ENCODE results near the gene PIK3C3. TPM values are rescaled to one million over a fixed set of nuclear protein-coding genes. Genes with fewer than 3 reads are reported as not detected.

PIK3C3 gene
- total RNA-seq, 4 donors from 2014 or later: 26.2 to 63.2 (median 30.8) TPM

DNA sequence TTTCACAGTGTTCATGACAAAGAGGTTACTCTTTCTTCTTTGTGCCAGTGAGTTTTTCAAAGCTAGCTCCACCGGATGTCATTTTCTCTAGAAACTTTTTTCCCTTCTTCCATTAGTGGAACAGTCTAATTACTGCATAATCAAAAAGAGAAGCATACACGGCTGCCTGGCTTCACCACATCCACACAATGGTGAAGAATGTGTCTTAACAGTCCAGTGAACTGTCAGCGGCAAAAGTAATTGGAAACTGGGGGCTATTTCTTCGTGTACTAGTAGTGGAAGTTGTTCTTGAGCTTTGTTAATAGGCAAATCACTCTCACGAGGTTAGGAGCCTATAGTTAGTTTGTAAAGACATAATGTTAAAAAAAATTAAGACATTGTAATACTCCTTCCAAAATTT is 32.9 kb upstream of the PIK3C3 start:
- TF ChIP-seq EP300 (IDR thresholded peaks at IDR 0.05): no peak
- TF ChIP-seq, protein P1, sequence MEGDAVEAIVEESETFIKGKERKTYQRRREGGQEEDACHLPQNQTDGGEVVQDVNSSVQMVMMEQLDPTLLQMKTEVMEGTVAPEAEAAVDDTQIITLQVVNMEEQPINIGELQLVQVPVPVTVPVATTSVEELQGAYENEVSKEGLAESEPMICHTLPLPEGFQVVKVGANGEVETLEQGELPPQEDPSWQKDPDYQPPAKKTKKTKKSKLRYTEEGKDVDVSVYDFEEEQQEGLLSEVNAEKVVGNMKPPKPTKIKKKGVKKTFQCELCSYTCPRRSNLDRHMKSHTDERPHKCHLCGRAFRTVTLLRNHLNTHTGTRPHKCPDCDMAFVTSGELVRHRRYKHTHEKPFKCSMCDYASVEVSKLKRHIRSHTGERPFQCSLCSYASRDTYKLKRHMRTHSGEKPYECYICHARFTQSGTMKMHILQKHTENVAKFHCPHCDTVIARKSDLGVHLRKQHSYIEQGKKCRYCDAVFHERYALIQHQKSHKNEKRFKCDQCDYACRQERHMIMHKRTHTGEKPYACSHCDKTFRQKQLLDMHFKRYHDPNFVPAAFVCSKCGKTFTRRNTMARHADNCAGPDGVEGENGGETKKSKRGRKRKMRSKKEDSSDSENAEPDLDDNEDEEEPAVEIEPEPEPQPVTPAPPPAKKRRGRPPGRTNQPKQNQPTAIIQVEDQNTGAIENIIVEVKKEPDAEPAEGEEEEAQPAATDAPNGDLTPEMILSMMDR (IDR thresholded peaks at IDR 0.05): no peak
- TF ChIP-seq POLR2A (IDR thresholded peaks at IDR 0.05): no peak
- TF ChIP-seq POLR2AphosphoS5 (IDR thresholded peaks at IDR 0.05): no peak
- Histone ChIP-seq H3K36me3 (no peaks in the 10 kb centered on the region), H3K9me3 (no peaks in the 10 kb centered on the region), H3K27me3 (no peaks in the 10 kb centered on the region), H3K4me1 (no peaks in the 10 kb centered on the region), H3K4me3 (no peak overlapping the region), H3K27ac (no peak overlapping the region)
- DNase-seq (ENCODE audit: low spot score in 2 of 2): no peak
- WGBS: 75% methylated on average over 5 of the region's 5 CpGs

DNA sequence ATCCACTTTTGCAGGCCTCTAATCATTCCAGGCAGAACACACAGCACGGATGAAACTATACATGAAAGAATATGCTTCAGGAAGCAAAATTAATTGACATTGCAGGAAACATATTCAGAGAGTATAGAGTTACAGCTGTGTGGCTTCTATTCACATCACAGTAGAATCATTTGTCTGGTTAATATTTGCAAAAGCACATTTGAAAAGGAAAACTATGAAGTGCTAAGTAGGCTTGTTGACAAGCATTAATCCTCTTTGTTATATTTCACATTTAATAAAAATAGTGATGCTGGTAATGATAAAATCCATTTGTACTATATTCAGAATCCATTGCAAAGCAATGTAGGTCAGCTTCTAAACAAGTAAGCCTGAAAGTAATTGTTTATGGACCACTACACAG is 32.2 kb upstream of the PIK3C3 start:
- DNase-seq (ENCODE audit: low spot score in 2 of 2): no peak
- Histone ChIP-seq H3K27ac (no peak overlapping the region), H3K4me3 (no peak overlapping the region), H3K9me3 (no peaks in the 10 kb centered on the region), H3K36me3 (no peaks in the 10 kb centered on the region), H3K27me3 (no peaks in the 10 kb centered on the region), H3K4me1 (no peaks in the 10 kb centered on the region)
- 66% methylated on average over 1 of the region's 1 CpG for WGBS
- no peak for TF ChIP-seq EP300 (IDR thresholded peaks at IDR 0.05)
- TF ChIP-seq POLR2A (IDR thresholded peaks at IDR 0.05): no peak
- TF ChIP-seq, protein P1 (IDR thresholded peaks at IDR 0.05): no peak
- TF ChIP-seq POLR2AphosphoS5 (IDR thresholded peaks at IDR 0.05): no peak

DNA sequence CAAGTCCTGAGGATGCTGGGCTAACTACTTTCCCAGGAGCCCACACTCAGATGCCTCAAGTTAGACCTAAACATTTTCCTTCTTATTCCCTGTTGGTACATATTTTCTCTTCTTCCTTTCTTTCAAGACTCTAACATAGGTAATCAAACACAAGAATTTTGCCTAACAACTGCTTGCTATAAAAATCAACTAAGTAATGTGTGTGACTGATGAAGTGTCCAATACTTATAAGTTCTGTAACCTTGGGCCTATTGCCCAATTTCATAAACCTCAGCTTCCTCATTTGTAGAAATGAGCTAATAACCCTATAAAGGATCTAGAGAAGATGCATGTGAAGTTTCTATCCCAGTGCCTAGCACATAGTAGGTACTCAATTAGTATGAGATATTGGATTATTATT is 31.6 kb upstream of the PIK3C3 start:
- TF ChIP-seq POLR2AphosphoS5 (IDR thresholded peaks at IDR 0.05): no peak
- no peak for TF ChIP-seq EP300 (IDR thresholded peaks at IDR 0.05)
- TF ChIP-seq POLR2A (IDR thresholded peaks at IDR 0.05): no peak
- TF ChIP-seq, protein P1 (IDR thresholded peaks at IDR 0.05): no peak
- H3K4me1 ChIP-seq: no peaks in the 10 kb centered on the region

DNA sequence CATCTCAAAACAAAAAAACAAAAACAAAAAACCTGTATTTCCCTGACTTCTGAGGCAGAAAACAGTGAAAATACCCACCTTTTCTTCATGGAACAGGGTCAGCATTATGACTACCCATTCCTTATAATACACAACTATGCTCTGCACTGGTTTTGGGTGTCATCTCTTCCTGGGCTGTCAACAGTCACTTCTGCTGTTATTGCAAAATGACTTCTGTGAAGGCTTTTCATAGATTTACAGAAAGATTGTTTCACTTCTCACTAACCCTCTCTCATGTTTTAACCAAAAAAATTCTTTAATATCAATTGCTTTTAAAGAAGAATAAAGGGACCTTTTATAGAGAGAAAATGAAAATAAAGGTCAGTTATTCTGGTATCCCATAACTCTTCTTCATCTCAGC is 26.5 kb upstream of the PIK3C3 start:
- H3K27me3 ChIP-seq: no peaks in the 10 kb centered on the region
- no peaks in the 10 kb centered on the region for H3K4me1 ChIP-seq
- H3K4me3 ChIP-seq: no peak overlapping the region
- no peak overlapping the region for H3K27ac ChIP-seq
- H3K36me3 ChIP-seq: no peaks in the 10 kb centered on the region
- TF ChIP-seq EP300 (IDR thresholded peaks at IDR 0.05): no peak
- no peak for TF ChIP-seq POLR2A (IDR thresholded peaks at IDR 0.05)
- TF ChIP-seq, protein P1 (IDR thresholded peaks at IDR 0.05): no peak
- no peak for TF ChIP-seq POLR2AphosphoS5 (IDR thresholded peaks at IDR 0.05)
- H3K9me3 ChIP-seq: no peaks in the 10 kb centered on the region
- no peak for DNase-seq (ENCODE audit: low spot score in 2 of 2)

More for the DNA sequence above, 31.6 kb upstream of the PIK3C3 start:
- Histone ChIP-seq H3K4me3 (no peak overlapping the region), H3K36me3 (no peaks in the 10 kb centered on the region), H3K27me3 (no peaks in the 10 kb centered on the region), H3K27ac (no peak overlapping the region), H3K9me3 (no peaks in the 10 kb centered on the region)
- DNase-seq (ENCODE audit: low spot score in 2 of 2): no peak

DNA sequence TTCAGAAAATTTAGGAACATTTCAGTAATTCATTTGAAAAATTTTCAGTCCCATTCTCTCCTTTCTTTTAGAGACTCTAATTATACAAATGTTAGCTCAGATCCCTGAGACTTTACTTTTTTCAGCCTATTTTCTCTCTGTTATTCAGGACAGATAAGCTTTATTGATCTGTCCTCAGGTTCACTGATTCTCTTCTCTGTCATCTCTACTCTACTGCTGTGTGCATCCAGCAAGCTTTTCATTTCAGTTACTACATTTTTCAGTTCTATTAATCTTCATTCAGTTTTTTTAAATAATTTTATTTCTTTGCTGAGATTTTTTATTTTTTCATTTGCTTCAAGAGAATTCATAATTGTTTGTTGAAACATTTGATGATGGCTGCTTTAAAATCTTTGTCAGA is 22.1 kb upstream of the PIK3C3 start:
- Histone ChIP-seq H3K27me3 (no peaks in the 10 kb centered on the region), H3K4me1 (no peaks in the 10 kb centered on the region), H3K4me3 (no peak overlapping the region), H3K9me3 (no peaks in the 10 kb centered on the region), H3K27ac (no peak overlapping the region), H3K36me3 (no peaks in the 10 kb centered on the region)
- no peak for DNase-seq (ENCODE audit: low spot score in 2 of 2)
- TF ChIP-seq POLR2A (IDR thresholded peaks at IDR 0.05): no peak
- no peak for TF ChIP-seq POLR2AphosphoS5 (IDR thresholded peaks at IDR 0.05)
- TF ChIP-seq EP300 (IDR thresholded peaks at IDR 0.05): no peak
- TF ChIP-seq, protein P1 (IDR thresholded peaks at IDR 0.05): no peak

Measured in suprapubic skin (tissue), 4 donors.